ENCODE results near the gene USP17L10. TPM values are rescaled to one million over a fixed set of nuclear protein-coding genes. Genes with fewer than 3 reads are reported as not detected.
A peak's percentile ranks its signal among the peaks of the same experiment; 100 is the strongest.
"Not testable (repeated sequence)": the region's sequence is repeated elsewhere in the genome, so short reads cannot be mapped to it uniquely, and the experiment has no call there.

The USP17L10 gene
- total RNA-seq (not detected), polyA plus RNA-seq (not detected)
- long read RNA-seq, donor 1, result 0 reads
- long read RNA-seq, donor 2, result 0 reads
- long read RNA-seq, donor 3, result 0 reads
- long read RNA-seq, donor 4, result 0 reads
- long read RNA-seq, donor 5, result 0 reads
- long read RNA-seq, donor 6, result 0 reads
- long read RNA-seq, donor 7, result 0 reads
- long read RNA-seq, donor 8, result 0 reads
- long read RNA-seq, donor 9, result 0 reads
- long read RNA-seq, donor 10, result 0 reads

- H3K27ac ChIP-seq; H3K4me3 ChIP-seq; H3K9me3 ChIP-seq (replicated peaks in 1 of 3); DNase-seq; H3K27me3 ChIP-seq; H3K4me1 ChIP-seq (replicated peaks in 1 of 2); H3K36me3 ChIP-seq (replicated peaks in 1 of 2); intact Hi-C loops (cut with DNase I): not testable (repeated sequence)
- 80 to 87% methylated on average over 4 to 12 of the region's 13 CpGs; no CpG with 5 or more reads in 2 of the 4 donors for WGBS, 4 donors
Observed at GRCh38 chr4:9210357-9210756, at the start of gene USP17L10. TSS of gene USP17L10 (plus strand) at chr4:9210657. CDS start at chr4:9210657, 0 bp downstream.

GRCh38 chr4:9165990-9166389 lies 44.5 kb upstream of the USP17L10 start:
- WGBS, 4 donors, result 18% methylated on average over 8 of the region's 8 CpGs; no CpG with 5 or more reads in 3 of the 4 donors
- H3K27me3 ChIP-seq; DNase-seq; H3K9me3 ChIP-seq (replicated peaks in 1 of 3); H3K36me3 ChIP-seq (replicated peaks in 1 of 2); H3K4me1 ChIP-seq (replicated peaks in 1 of 2); intact Hi-C loops (cut with DNase I); H3K27ac ChIP-seq; H3K4me3 ChIP-seq: not testable (repeated sequence)

- H3K9me3 ChIP-seq (replicated peaks in 1 of 3); intact Hi-C loops (cut with DNase I); H3K27me3 ChIP-seq; H3K27ac ChIP-seq; DNase-seq; H3K4me1 ChIP-seq (replicated peaks in 1 of 2); H3K36me3 ChIP-seq (replicated peaks in 1 of 2); H3K4me3 ChIP-seq: not testable (repeated sequence)
- WGBS, 4 donors, result 74% methylated on average over 10 of the region's 11 CpGs; no CpG with 5 or more reads in 3 of the 4 donors
Observed at GRCh38 chr4:9169791-9170459, 40.5 kb upstream of the USP17L10 start, which contains the start of gene FAM90A26. TSS of gene FAM90A26 (plus strand) at chr4:9170409. CDS start at chr4:9173173, 2,764 bp downstream.

DNA sequence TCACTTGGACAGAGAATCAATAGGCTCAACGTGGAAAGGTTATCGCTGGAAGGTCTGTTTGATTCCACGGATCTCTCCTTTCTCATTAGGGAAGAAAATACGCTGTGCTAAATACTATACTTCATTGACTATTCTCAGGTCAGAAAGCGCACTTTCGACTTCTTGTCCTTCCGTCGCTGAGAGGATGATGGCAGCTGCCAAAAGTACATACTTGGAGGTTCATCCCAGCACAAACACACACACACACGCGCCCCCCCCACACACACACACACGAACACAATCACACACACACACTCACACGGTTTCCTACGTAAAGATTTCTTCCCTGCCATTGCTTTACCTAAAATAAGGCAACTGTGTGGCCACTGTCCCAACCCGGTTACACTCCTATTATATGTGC lies 4.2 kb downstream of the USP17L10 start:
- H3K36me3 ChIP-seq (replicated peaks in 1 of 2); intact Hi-C loops (cut with DNase I); H3K4me1 ChIP-seq (replicated peaks in 1 of 2); H3K4me3 ChIP-seq; H3K27ac ChIP-seq; H3K27me3 ChIP-seq; H3K9me3 ChIP-seq (replicated peaks in 1 of 3): not testable (repeated sequence)
- peak in 3 of 7 donors; percentile 1 to 35 (median 6) for DNase-seq
- WGBS, 4 donors, result 69 to 83% (median 75%) methylated on average over 8 to 11 of the region's 14 CpGs

DNA sequence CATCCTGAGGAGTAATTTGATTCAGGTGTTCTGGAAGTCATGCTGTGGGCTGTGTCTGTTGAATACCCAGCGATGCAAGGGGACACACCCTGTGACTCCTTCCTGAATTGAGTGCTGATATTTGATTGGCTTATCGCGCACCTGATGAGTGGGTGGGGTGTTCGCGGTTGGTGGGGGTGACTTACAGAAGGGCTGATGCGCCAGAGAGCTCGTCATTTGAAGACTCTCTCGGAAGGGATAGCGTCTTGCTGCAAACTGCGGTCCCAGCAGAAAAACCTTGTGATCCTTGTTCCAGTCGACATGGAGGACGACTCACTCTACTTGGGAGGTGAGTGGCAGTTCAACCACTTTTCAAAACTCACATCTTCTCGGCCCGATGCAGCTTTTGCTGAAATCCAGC lies 4.6 kb downstream of the USP17L10 start, which contains the start of gene USP17L11:
Gene USP17L11 (plus strand): TSS at position 301 of the 400 bp plus-strand sequence. CDS start 0 bp downstream, at position 301.
- H3K27ac ChIP-seq; DNase-seq; H3K27me3 ChIP-seq; intact Hi-C loops (cut with DNase I); H3K36me3 ChIP-seq (replicated peaks in 1 of 2); H3K4me1 ChIP-seq (replicated peaks in 1 of 2); H3K4me3 ChIP-seq; H3K9me3 ChIP-seq (replicated peaks in 1 of 3): not testable (repeated sequence)
- WGBS, 4 donors, result 92% methylated on average over 9 of the region's 14 CpGs; no CpG with 5 or more reads in 3 of the 4 donors

- DNase-seq; H3K27me3 ChIP-seq; intact Hi-C loops (cut with DNase I); H3K9me3 ChIP-seq (replicated peaks in 1 of 3); H3K27ac ChIP-seq; H3K36me3 ChIP-seq (replicated peaks in 1 of 2); H3K4me1 ChIP-seq (replicated peaks in 1 of 2); H3K4me3 ChIP-seq: not testable (repeated sequence)
- WGBS, 4 donors, result no CpG with 5 or more reads among the region's 13 CpGs
Observed at GRCh38 chr4:9219852-9220251, 9.4 kb downstream of the USP17L10 start, which contains the start of gene USP17L12. TSS of gene USP17L12 (plus strand) at chr4:9220152. CDS start at chr4:9220152, 0 bp downstream.

- H3K27me3 ChIP-seq; H3K4me1 ChIP-seq (replicated peaks in 1 of 2); H3K27ac ChIP-seq; DNase-seq; H3K4me3 ChIP-seq; intact Hi-C loops (cut with DNase I); H3K9me3 ChIP-seq (replicated peaks in 1 of 3); H3K36me3 ChIP-seq (replicated peaks in 1 of 2): not testable (repeated sequence)
- WGBS, 4 donors, result no CpG with 5 or more reads among the region's 14 CpGs
Observed at GRCh38 chr4:9224596-9224995, 14.1 kb downstream of the USP17L10 start, which contains the start of gene USP17L13. TSS of gene USP17L13 (plus strand) at chr4:9224896. CDS start at chr4:9224896, 0 bp downstream.

DNA sequence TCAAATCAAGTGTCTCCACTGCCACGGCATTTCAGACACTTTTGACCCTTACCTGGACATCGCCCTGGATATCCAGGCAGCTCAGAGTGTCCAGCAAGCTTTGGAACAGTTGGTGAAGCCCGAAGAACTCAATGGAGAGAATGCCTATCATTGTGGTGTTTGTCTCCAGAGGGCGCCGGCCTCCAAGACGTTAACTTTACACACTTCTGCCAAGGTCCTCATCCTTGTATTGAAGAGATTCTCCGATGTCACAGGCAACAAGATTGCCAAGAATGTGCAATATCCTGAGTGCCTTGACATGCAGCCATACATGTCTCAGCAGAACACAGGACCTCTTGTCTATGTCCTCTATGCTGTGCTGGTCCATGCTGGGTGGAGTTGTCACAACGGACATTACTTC lies 19.8 kb downstream of the USP17L10 start:
- WGBS, 4 donors, result 79 to 86% (median 85%) methylated on average over 4 to 5 of the region's 8 CpGs; no CpG with 5 or more reads in 1 of the 4 donors
- not testable (repeated sequence) for H3K4me3 ChIP-seq
- DNase-seq, result peak in 2 of 7 donors; percentile 2 to 14

DNA sequence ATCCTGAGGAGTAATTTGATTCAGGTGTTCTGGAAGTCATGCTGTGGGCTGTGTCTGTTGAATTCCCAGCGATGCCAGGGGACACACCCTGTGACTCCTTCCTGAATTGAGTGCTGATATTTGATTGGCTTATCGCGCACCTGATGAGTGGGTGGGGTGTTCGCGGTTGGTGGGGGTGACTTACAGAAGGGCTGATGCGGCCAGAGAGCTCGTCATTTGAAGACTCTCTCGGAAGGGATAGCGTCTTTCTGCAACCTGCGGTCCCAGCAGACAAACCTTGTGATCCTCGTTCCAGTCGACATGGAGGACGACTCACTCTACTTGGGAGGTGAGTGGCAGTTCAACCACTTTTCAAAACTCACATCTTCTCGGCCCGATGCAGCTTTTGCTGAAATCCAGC lies 23.6 kb downstream of the USP17L10 start, which contains the start of gene USP17L15:
Gene USP17L15 (plus strand): TSS at position 301 of the 400 bp plus-strand sequence. CDS start 0 bp downstream, at position 301.
- H3K36me3 ChIP-seq (replicated peaks in 1 of 2); intact Hi-C loops (cut with DNase I); DNase-seq; H3K4me1 ChIP-seq (replicated peaks in 1 of 2); H3K27ac ChIP-seq; H3K27me3 ChIP-seq; H3K4me3 ChIP-seq; H3K9me3 ChIP-seq (replicated peaks in 1 of 3): not testable (repeated sequence)
- WGBS, 4 donors, result no CpG with 5 or more reads among the region's 15 CpGs

More for the DNA sequence above, 19.8 kb downstream of the USP17L10 start:
- H3K4me1 ChIP-seq (replicated peaks in 1 of 2); H3K27me3 ChIP-seq; H3K27ac ChIP-seq; intact Hi-C loops (cut with DNase I); H3K9me3 ChIP-seq (replicated peaks in 1 of 3); H3K36me3 ChIP-seq (replicated peaks in 1 of 2): not testable (repeated sequence)

DNA sequence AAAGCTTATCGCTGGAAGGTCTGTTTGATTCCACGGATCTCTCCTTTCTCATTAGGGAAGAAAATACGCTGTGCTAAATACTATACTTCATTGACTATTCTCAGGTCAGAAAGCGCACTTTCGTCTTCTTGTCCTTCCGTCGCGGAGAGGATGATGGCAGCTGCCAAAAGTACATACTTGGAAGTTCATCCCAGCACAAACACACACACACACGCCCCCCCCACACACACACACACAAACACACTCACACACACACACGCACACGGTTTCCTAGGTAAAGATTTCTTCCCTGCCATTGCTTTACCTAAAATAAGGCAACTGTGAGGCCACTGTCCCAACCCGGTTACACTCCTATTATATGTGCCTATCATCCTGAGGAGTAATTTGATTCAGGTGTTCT lies 28.0 kb downstream of the USP17L10 start:
- H3K4me1 ChIP-seq (replicated peaks in 1 of 2); H3K27me3 ChIP-seq; intact Hi-C loops (cut with DNase I); H3K36me3 ChIP-seq (replicated peaks in 1 of 2); H3K9me3 ChIP-seq (replicated peaks in 1 of 3); H3K4me3 ChIP-seq; H3K27ac ChIP-seq: not testable (repeated sequence)
- peak in 2 of 7 donors; percentile 17 to 48 for DNase-seq
- 70 to 81% methylated on average over 8 to 11 of the region's 12 CpGs; no CpG with 5 or more reads in 2 of the 4 donors for WGBS, 4 donors

- H3K9me3 ChIP-seq (replicated peaks in 1 of 3); intact Hi-C loops (cut with DNase I); H3K4me1 ChIP-seq (replicated peaks in 1 of 2); H3K36me3 ChIP-seq (replicated peaks in 1 of 2); DNase-seq; H3K27me3 ChIP-seq; H3K4me3 ChIP-seq; H3K27ac ChIP-seq: not testable (repeated sequence)
- WGBS, 4 donors, result 83 to 97% (median 91%) methylated on average over 4 to 13 of the region's 14 CpGs
Observed at GRCh38 chr4:9243579-9243978, 33.1 kb downstream of the USP17L10 start, which contains the start of gene USP17L17. TSS of gene USP17L17 (plus strand) at chr4:9243879. CDS start at chr4:9243879, 0 bp downstream.

All from adrenal gland (tissue), 19 donors.